K562 (cell line): ENCODE measurements around the gene CRHR2. TPM values are rescaled to one million over a fixed set of nuclear protein-coding genes. Genes with fewer than 3 reads are reported as not detected.

Experiments
- ATAC-seq: fragments of 200-7000 bp; cut with Tn5 transposase; 3 replicates; pipeline ENCODE4 v1.9.1; 2020; ENCODE audit warnings: moderate library complexity
- BruUV-seq: library from RNA; stranded (reverse); fragments of 400-500 nt; replicated peaks from 2 replicates; lab custom pipeline; 2021; lab: Mats Ljungman, UMichigan
- CTCF ChIA-PET: fragments of 300-600 bp; formaldehyde crosslinking; extraction: SDS; loops from one replicate; lab custom pipeline; 2021; ENCODE audit warnings: low intra/inter-chr PET ratio; lab: Yijun Ruan, JAX
- POLR2A ChIA-PET: fragments of 300-600, 350-650 bp; sonication (Branson Sonifier 250); formaldehyde crosslinking; extraction: SDS; loops from one replicate; lab custom pipeline; 2021; ENCODE audit warnings: antibody characterized with exemption, inconsistent platforms; lab: Yijun Ruan, JAX
- DNase-seq, 4 experiments: peaks; one replicate each; pipeline versions ENCODE4 v3.0.0 to v3.0.0-alpha.2; 2011 to 2018; ENCODE audit warnings: low spot score in 3 of 4, mixed read lengths in 3 of 4; ENCODE audit errors: extremely low read depth in 1 of 4
- FAIRE-seq: peaks from 2 replicates; lab custom pipeline; 2011; peaks lifted over from hg19 to GRCh38; lab: Jason Lieb, UNC
- H2AFZ ChIP-seq: 2 replicates; pipeline ENCODE4 v1.6.0; 2011; ENCODE audit warnings: low read depth, low read length, control low read depth, inconsistent platforms
- H3K27ac ChIP-seq: fragments of 200-600 bp; 3 replicates; pipeline ENCODE4 v1.8.0; 2011; ENCODE audit warnings: low read depth, mild to moderate bottlenecking, control low read depth, inconsistent platforms, low read length, moderate library complexity, mixed read lengths; ENCODE audit errors: extremely low read depth
- H3K27me3 ChIP-seq, 2 experiments: fragments of 300-600 bp in 1 of 2; 2 replicates in 1 of 2; 3 replicates in 1 of 2; pipeline versions ENCODE4 v1.6.0 to v1.8.0; 2011; ENCODE audit warnings: inconsistent platforms in 2 of 2, low read length in 2 of 2, mild to moderate bottlenecking in 1 of 2, mixed read lengths in 1 of 2, moderate library complexity in 1 of 2; ENCODE audit not compliant: control insufficient read depth in 2 of 2, insufficient read depth in 2 of 2
- H3K36me3 ChIP-seq: fragments of 300-600 bp; 3 replicates; pipeline ENCODE4 v1.8.0; 2011; ENCODE audit warnings: mild to moderate bottlenecking, low read length, inconsistent platforms; ENCODE audit not compliant: control insufficient read depth, insufficient read depth
- H3K4me1 ChIP-seq, 2 experiments: fragments of 200-600 bp in 1 of 2; replicated peaks in 1 of 2; 2 replicates in 1 of 2; 3 replicates in 1 of 2; pipeline versions ENCODE4 v1.5.1 to v1.8.0; 2011; ENCODE audit warnings: inconsistent platforms in 2 of 2, low read length in 2 of 2, mild to moderate bottlenecking in 1 of 2, mixed read lengths in 1 of 2, moderate library complexity in 1 of 2; ENCODE audit not compliant: control insufficient read depth in 2 of 2, insufficient read depth in 2 of 2
- H3K4me2 ChIP-seq: 2 replicates; pipeline ENCODE4 v1.6.1; 2011; ENCODE audit warnings: low read length, control low read depth, inconsistent platforms, mixed read lengths; ENCODE audit not compliant: insufficient read depth
- H3K4me3 ChIP-seq: fragments of 200-600 bp; sonication (generic), shearing (Covaris generic); 2 replicates; pipeline ENCODE4 v1.5.1; 2016; ENCODE audit warnings: control low read depth, inconsistent platforms
- H3K79me2 ChIP-seq: fragments of 200-600 bp; 3 replicates; pipeline ENCODE4 v1.8.0; 2011; ENCODE audit warnings: low read length, inconsistent platforms; ENCODE audit not compliant: control insufficient read depth, insufficient read depth
- H3K9ac ChIP-seq, 2 experiments: 2 replicates each; pipeline versions ENCODE4 v1.6.0 to v1.6.1; 2011; ENCODE audit warnings: low read depth in 2 of 2, low read length in 2 of 2, control low read depth in 1 of 2, inconsistent platforms in 1 of 2, mild to moderate bottlenecking in 1 of 2, mixed read lengths in 1 of 2; ENCODE audit not compliant: insufficient read depth in 1 of 2
- H3K9me1 ChIP-seq: one replicate; pipeline ENCODE4 v1.6.0; 2011; ENCODE audit warnings: inconsistent platforms, mild to moderate bottlenecking, low read length, moderate library complexity; ENCODE audit not compliant: control insufficient read depth, insufficient read depth
- H3K9me3 ChIP-seq: replicated peaks from 2 replicates; pipeline ENCODE4 v1.5.1; 2011; ENCODE audit warnings: low read depth, low read length, inconsistent platforms; ENCODE audit not compliant: control insufficient read depth, insufficient read depth
- H4K20me1 ChIP-seq: replicated peaks from 2 replicates; pipeline ENCODE4 v1.6.1; 2011; ENCODE audit warnings: low read length, inconsistent platforms, mixed read lengths; ENCODE audit not compliant: control insufficient read depth, insufficient read depth
- ARID2 ChIP-seq: fragments of 450-650 bp; IDR thresholded peaks from 2 replicates; pipeline ENCODE4 v1.6.1; 2017; ENCODE audit warnings: antibody characterized with exemption, mild to moderate bottlenecking
- ATF6 ChIP-seq: sonication (generic); formaldehyde crosslinking; IDR thresholded peaks from 2 replicates; pipeline ENCODE4 v1.4.0; 2020; ENCODE audit warnings: mild to moderate bottlenecking, missing genetic modification reagents
- FOXK2 ChIP-seq, 2 experiments: fragments of 450-650 bp; IDR thresholded peaks in 1 of 2; conservative IDR thresholded peaks in 1 of 2; 2 replicates each; pipeline ENCODE4 v1.6.1; 2016; ENCODE audit warnings: low read depth in 2 of 2, mild to moderate bottlenecking in 1 of 2
- GTF2E2 ChIP-seq: fragments of 200-800 bp; sonication (Bioruptor generic); IDR thresholded peaks from 2 replicates; pipeline ENCODE4 v1.6.1; 2016; ENCODE audit warnings: missing genetic modification characterization, missing compliant biosample characterization
- KAT8 ChIP-seq: fragments of 450-650 bp; IDR thresholded peaks from 2 replicates; pipeline ENCODE4 v1.6.1; 2016; ENCODE audit warnings: low read depth, mild to moderate bottlenecking
- NCOA4 ChIP-seq: fragments of 450-650 bp; IDR thresholded peaks from 2 replicates; pipeline ENCODE4 v1.6.1; 2018; ENCODE audit warnings: mild to moderate bottlenecking; ENCODE audit not compliant: partially characterized antibody
- SMARCB1 ChIP-seq: IDR thresholded peaks from 2 replicates; pipeline ENCODE4 v1.6.1; 2011; ENCODE audit warnings: improper control_type of control experiment, low read depth; ENCODE audit not compliant: insufficient read length
- TAF15 ChIP-seq: fragments of 200-400 bp; formaldehyde crosslinking; IDR thresholded peaks from 2 replicates; pipeline ENCODE4 v1.6.1; 2017; ENCODE audit warnings: mild to moderate bottlenecking, low read depth, low read length, moderate library complexity
- TEAD1 ChIP-seq, 2 experiments: fragments of 450-650 bp in 1 of 2; sonication (generic) in 1 of 2; formaldehyde crosslinking; IDR thresholded peaks; 2 replicates each; pipeline versions ENCODE4 v1.4.0 to v1.8.0; 2020 to 2022; ENCODE audit warnings: mild to moderate bottlenecking in 2 of 2, missing genetic modification reagents in 1 of 2
- ZNF316 ChIP-seq: fragments of 450-650 bp; IDR thresholded peaks from 2 replicates; pipeline ENCODE4 v1.6.1; 2016
- ZNF324 ChIP-seq: fragments of 250-450 bp; sonication (Bioruptor Pico); IDR thresholded peaks from 2 replicates; pipeline ENCODE4 v1.4.0; 2020; ENCODE audit warnings: mild to moderate bottlenecking
- WGBS: fragments of 100-300 bp; shearing (Covaris generic); methylation state at CpG from one replicate; pipeline ENCODE4 v1.1.6; 2016; ENCODE audit warnings: low coverage, mixed read lengths; ENCODE audit not compliant: insufficient coverage; ENCODE audit errors: missing lambda C conversion rate; 5-methylcytosine and 5-hydroxymethylcytosine counted together
- in situ Hi-C: fragments of 300-500 bp; cut with MboI; formaldehyde crosslinking; loops from 4 replicates; pipeline ENCODE4 v1.15.0; 2018; ENCODE audit warnings: inconsistent platforms, mixed read lengths
- intact Hi-C: fragments of 100-400 bp; cut with micrococcal nuclease; formaldehyde crosslinking; loops from 2 replicates; pipeline ENCODE4 v1.14.2; 2022
- polyA plus RNA-seq, 8 experiments: library from polyadenylated mRNA; depleted of rRNA in 4 of 8; stranded (reverse) in 5 of 8; unstranded in 3 of 8; fragments of >200 nt; fragmentation: Nextera tagmentation in 2 of 8; fragmentation: Illumina TruSeq in 1 of 8; extraction: Ambion mirVana in 2 of 8; extraction: Trizol in 1 of 8; gene quantifications; 2 replicates each; pipeline versions ENCODE4 v1.2.1 to v1.2.3, GENCODE V29; 2011 to 2014; ENCODE audit warnings: inconsistent platforms in 1 of 8, missing spikeins in 1 of 8
- total RNA-seq, 7 experiments: library from RNA; depleted of rRNA in 6 of 7; stranded (reverse); fragments of >200 nt in 6 of 7; fragmentation: Illumina TruSeq in 2 of 7; extraction: Trizol in 2 of 7; gene quantifications; 2 replicates each; pipeline versions ENCODE4 v1.2.1 to v1.2.3, GENCODE V29; 2011 to 2021; ENCODE audit warnings: low replicate concordance in 1 of 7
- TF ChIP-seq, protein P1 (sequence below): sonication (generic); formaldehyde crosslinking; IDR thresholded peaks from 2 replicates; pipeline ENCODE4 v1.9.0; 2022; ENCODE audit warnings: mild to moderate bottlenecking, missing genetic modification reagents

Gene CRHR2
- total and polyA plus RNA-seq, 9 of the 15 experiments (the other 6 are each of a cell fraction or from before 2014, with no cell fraction given), result not detected

GRCh38 chr7:30617359-30617758 lies 64.9 kb downstream of the CRHR2 start (continued):
- TF ChIP-seq, protein P1, sequence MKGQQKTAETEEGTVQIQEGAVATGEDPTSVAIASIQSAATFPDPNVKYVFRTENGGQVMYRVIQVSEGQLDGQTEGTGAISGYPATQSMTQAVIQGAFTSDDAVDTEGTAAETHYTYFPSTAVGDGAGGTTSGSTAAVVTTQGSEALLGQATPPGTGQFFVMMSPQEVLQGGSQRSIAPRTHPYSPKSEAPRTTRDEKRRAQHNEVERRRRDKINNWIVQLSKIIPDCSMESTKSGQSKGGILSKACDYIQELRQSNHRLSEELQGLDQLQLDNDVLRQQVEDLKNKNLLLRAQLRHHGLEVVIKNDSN (CRISPR knock-in tag), result no peak
- no peak for TF ChIP-seq TAF15

DNA sequence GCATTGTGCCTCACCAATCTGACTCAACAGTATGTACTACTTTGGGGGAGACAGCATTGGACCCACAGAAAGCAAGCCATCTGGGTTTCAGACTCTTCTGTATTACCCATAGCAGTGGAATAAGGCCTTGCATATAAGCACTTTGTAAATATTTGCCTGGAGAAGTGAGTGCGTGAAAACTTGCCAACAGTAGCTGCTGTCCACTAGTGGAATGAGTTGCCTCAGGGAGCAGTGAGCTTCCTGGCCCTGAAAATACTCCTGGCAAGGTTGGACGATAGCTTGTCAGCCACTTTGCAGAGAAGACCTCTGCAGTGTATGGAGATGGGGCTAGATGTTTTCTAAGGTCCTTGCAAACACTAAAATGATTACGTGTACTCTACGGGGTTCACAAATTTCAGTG lies 65.9 kb downstream of the CRHR2 start:
- H3K27me3 ChIP-seq, result no peaks in the 10 kb centered on the region
- TF ChIP-seq TEAD1 (CRISPR knock-in tag; IDR thresholded peaks at IDR 0.05), result no peak
- no peak for TF ChIP-seq KAT8
- no peak for TF ChIP-seq ARID2
- no peak for TF ChIP-seq FOXK2 (conservative IDR thresholded peaks at IDR 0.05 in 1 of 2, IDR thresholded peaks at IDR 0.05 in 1 of 2; ENCODE audit: low read depth in 2 of 2)
- TF ChIP-seq GTF2E2 (tag), result no peak
- no peak for TF ChIP-seq SMARCB1
- TF ChIP-seq ZNF324 (CRISPR knock-in tag), result no peak
- TF ChIP-seq NCOA4, result no peak
- TF ChIP-seq ZNF316, result no peak
- no peak for TF ChIP-seq ATF6 (CRISPR knock-in tag)
- no peak overlapping the region for H3K9ac ChIP-seq
- no peak overlapping the region for H3K4me3 ChIP-seq
- no peak overlapping the region for H3K4me2 ChIP-seq
- no peak overlapping the region for H2AFZ ChIP-seq
- DNase-seq (no peak), ATAC-seq (no peak), FAIRE-seq (no peak)
- no peak overlapping the region for H3K27ac ChIP-seq
- no TSS peak for BruUV-seq
- WGBS, result 97% methylated on average over 4 of the region's 4 CpGs
- H3K9me1 ChIP-seq, result no peaks in the 10 kb centered on the region
- peaks cover 51% of the 10 kb centered on the region for H3K79me2 ChIP-seq
- POLR2A ChIA-PET, result interaction anchor here (0.7 to 1.4 kb wide), 3 partner anchors 11 to 19 kb away, joined by 3 to 5 read pairs (median 3); no protein-coding TSS in a partner anchor
- in situ Hi-C loops, result no loop called here
- H3K9me3 ChIP-seq, result no peaks in the 10 kb centered on the region
- intact Hi-C loops, result no loop called here
- no peaks in the 10 kb centered on the region for H3K4me1 ChIP-seq
- peaks cover 4% of the 10 kb centered on the region; the same call in 1 of the 2 replicates for H4K20me1 ChIP-seq
- H3K36me3 ChIP-seq, result peaks cover 93% of the 10 kb centered on the region
- CTCF ChIA-PET, result no interaction called here
